ENCODE measurements around the gene KRTAP13-4. TPM values are rescaled to one million over a fixed set of nuclear protein-coding genes. Genes with fewer than 3 reads are reported as not detected.

Gene KRTAP13-4
- total and polyA plus RNA-seq, 4 donors = not detected

DNA sequence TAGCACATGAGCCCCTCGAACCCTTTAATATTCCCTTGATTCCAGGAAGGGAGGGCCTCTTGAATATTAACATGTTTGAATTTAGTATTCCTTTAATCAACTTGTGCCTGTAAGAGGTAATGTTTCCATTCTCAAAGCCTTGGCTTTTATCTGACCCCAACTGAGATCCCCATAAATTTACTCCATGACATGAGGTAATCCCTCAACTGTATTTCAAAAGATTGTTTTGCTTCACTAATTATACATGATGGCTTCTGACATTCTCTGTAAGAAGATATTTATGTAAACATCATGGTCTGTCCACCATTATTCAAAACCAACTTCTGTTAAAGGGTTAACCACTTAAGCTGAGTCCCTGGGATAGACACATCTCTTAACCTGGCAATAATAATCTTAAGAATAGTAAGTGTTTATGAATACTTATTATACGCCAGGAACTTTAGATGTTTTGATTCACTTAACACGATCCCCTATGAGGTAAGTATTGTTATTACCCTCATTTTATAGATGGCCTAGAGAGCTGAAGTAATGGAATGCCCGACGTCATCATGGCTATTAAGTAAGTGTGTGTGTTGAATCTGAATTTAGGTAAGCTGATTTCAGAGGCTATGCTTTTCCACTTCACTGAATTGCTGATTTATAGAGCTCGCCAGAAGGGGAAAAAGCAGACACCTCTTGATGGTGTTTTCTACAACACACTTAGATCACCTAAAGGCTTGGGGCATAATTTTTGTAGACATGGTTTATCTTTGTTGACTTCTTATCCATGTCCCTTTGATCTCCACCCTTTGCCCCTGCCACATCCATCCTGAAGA, 39.1 kb downstream of the KRTAP13-4 start:
- WGBS, 2 donors = 49 to 71% methylated on average over 6 of the region's 6 CpGs
- no peak for DNase-seq
- Histone ChIP-seq H3K27ac (ENCODE audit: low read depth in 1 of 2, low read length in 1 of 2) (no peak overlapping the region), H3K4me1 (ENCODE audit: control insufficient read depth in 5 of 5, insufficient read depth in 5 of 5, low read length in 5 of 5) (no peaks in the 10 kb centered on the region), H3K36me3 (ENCODE audit: control insufficient read depth in 4 of 4, insufficient read depth in 4 of 4, low read length in 4 of 4) (no peaks in the 10 kb centered on the region), H3K27me3 (ENCODE audit: control insufficient read depth in 3 of 3, insufficient read depth in 3 of 3, low read length in 2 of 3) (no peaks in the 10 kb centered on the region), H3K4me3 (no peak overlapping the region), H3K9ac (ENCODE audit: insufficient read depth in 1 of 2, low read length in 2 of 2) (no peak overlapping the region), H3K9me3 (ENCODE audit: control insufficient read depth in 4 of 4, insufficient read depth in 3 of 4, low read length in 3 of 4) (no peaks in the 10 kb centered on the region)
- no peak for ATAC-seq (ENCODE audit: insufficient read depth, low FRiP score)
- TF ChIP-seq CTCF (IDR thresholded peaks at IDR 0.05; ENCODE audit: control extremely low read depth, extremely low read depth) = no peak

DNA sequence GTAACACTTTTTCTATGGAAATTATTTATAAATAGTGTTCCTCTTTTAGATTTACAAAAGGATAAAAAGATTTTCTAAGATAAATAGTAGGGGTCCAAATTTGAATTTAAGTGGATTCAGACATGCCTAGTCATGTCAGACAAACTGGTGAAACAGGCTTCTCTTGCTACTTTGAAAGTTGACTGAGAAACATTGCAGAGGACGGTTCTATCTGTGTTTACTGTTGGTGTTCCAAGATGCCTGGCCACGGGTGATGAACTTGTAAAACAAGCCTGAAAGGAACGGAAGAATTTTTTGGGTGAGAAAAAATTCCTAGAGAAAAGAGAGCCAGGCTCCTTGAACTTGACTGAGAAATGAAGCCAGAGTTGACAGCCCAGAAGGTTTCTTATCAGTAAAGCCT, 48.0 kb downstream of the KRTAP13-4 start:
- WGBS, 2 donors = 41 to 65% methylated on average over 3 of the region's 3 CpGs
- Histone ChIP-seq H3K9me3 (ENCODE audit: control insufficient read depth in 4 of 4, insufficient read depth in 3 of 4, low read length in 3 of 4) (no peaks in the 10 kb centered on the region), H3K9ac (ENCODE audit: insufficient read depth in 1 of 2, low read length in 2 of 2) (no peak overlapping the region), H3K4me1 (ENCODE audit: control insufficient read depth in 5 of 5, insufficient read depth in 5 of 5, low read length in 5 of 5) (no peaks in the 10 kb centered on the region), H3K36me3 (ENCODE audit: control insufficient read depth in 4 of 4, insufficient read depth in 4 of 4, low read length in 4 of 4) (no peaks in the 10 kb centered on the region), H3K27ac (ENCODE audit: low read depth in 1 of 2, low read length in 1 of 2) (no peak overlapping the region), H3K27me3 (ENCODE audit: control insufficient read depth in 3 of 3, insufficient read depth in 3 of 3, low read length in 2 of 3) (no peaks in the 10 kb centered on the region), H3K4me3 (no peak overlapping the region)
- no peak for ATAC-seq (ENCODE audit: insufficient read depth, low FRiP score)
- no peak for TF ChIP-seq CTCF (IDR thresholded peaks at IDR 0.05; ENCODE audit: control extremely low read depth, extremely low read depth)
- no peak for DNase-seq

GRCh38 chr21:30479259-30479658, 49.2 kb downstream of the KRTAP13-4 start:
- Histone ChIP-seq H3K4me1 (ENCODE audit: control insufficient read depth in 5 of 5, insufficient read depth in 5 of 5, low read length in 5 of 5) (no peaks in the 10 kb centered on the region), H3K4me3 (no peak overlapping the region), H3K27me3 (ENCODE audit: control insufficient read depth in 3 of 3, insufficient read depth in 3 of 3, low read length in 2 of 3) (no peaks in the 10 kb centered on the region), H3K36me3 (ENCODE audit: control insufficient read depth in 4 of 4, insufficient read depth in 4 of 4, low read length in 4 of 4) (no peaks in the 10 kb centered on the region), H3K9ac (ENCODE audit: insufficient read depth in 1 of 2, low read length in 2 of 2) (no peak overlapping the region), H3K9me3 (ENCODE audit: control insufficient read depth in 4 of 4, insufficient read depth in 3 of 4, low read length in 3 of 4) (no peaks in the 10 kb centered on the region), H3K27ac (ENCODE audit: low read depth in 1 of 2, low read length in 1 of 2) (peak overlapping the region in 1 of 2 donors; percentile 56)
- TF ChIP-seq CTCF (IDR thresholded peaks at IDR 0.05; ENCODE audit: control extremely low read depth, extremely low read depth) = no peak
- ATAC-seq (ENCODE audit: insufficient read depth, low FRiP score) = no peak
- 45 to 49% methylated on average over 4 of the region's 4 CpGs for WGBS, 2 donors
- no peak for DNase-seq
